LNCAP (cell line): Measurements from ENCODE around the gene WDR33.

ENCODE experiments used
- CTCF ChIP-seq: fragments of 450-650 bp; IDR thresholded peaks from 2 replicates; pipeline ENCODE4 v1.5.1; 2017; ENCODE audit warnings: mild to moderate bottlenecking

WDR33 gene

GRCh38 chr2:127820080-127820668 is 9.2 kb upstream of the WDR33 start:
- TF ChIP-seq CTCF = no peak

GRCh38 chr2:127818794-127819425 is 7.9 kb upstream of the WDR33 start:
- no peak for TF ChIP-seq CTCF

GRCh38 chr2:127818241-127818640 is 7.3 kb upstream of the WDR33 start:
- no peak for TF ChIP-seq CTCF

GRCh38 chr2:127814677-127815076 is 3.7 kb upstream of the WDR33 start:
- TF ChIP-seq CTCF = no peak

- no peak for TF ChIP-seq CTCF
Observed at GRCh38 chr2:127811397-127812321, 688 bp upstream of the WDR33 start.

- no peak for TF ChIP-seq CTCF
Observed at GRCh38 chr2:127810156-127810618, 784 bp downstream of the WDR33 start.

- TF ChIP-seq CTCF = no peak
Observed at GRCh38 chr2:127807678-127808353, 3.2 kb downstream of the WDR33 start.
